ENCODE results near the gene ACOT12. TPM values are rescaled to one million over a fixed set of nuclear protein-coding genes. Genes with fewer than 3 reads are reported as not detected.

The ACOT12 gene
- total and polyA plus RNA-seq, 9 of the 15 experiments (the other 6 are each of a cell fraction or from before 2014, with no cell fraction given), result 0.03 TPM; not detected in 8

DNA sequence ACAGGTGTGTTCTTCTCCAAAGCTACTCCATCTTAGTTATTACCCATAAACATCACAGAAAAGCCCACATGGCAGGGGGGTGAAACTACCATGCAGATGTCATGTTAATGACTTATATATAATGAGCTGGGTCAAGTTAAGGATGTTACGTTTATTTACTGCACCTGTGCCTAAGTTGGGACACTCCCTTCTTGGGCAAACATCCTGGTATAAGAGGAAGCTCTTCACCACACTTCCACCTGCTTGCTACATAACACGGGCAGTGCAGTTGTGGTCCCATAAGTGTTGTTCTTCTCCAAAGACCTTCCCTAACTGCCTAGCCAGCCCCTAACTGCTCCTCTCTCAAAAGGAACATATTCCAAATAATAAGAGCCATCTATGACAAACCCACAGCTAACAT, 101.8 kb downstream of the ACOT12 start:
- Histone ChIP-seq H3K9ac (ENCODE audit: insufficient read depth in 1 of 2, low read depth in 2 of 2, low read length in 2 of 2) (no peak overlapping the region), H2AFZ (ENCODE audit: low read depth, low read length) (no peak overlapping the region), H3K4me2 (ENCODE audit: insufficient read depth, low read length) (no peak overlapping the region), H3K4me1 (replicated peaks in 1 of 2; ENCODE audit: control insufficient read depth in 2 of 2, insufficient read depth in 2 of 2, low read length in 2 of 2) (no peaks in the 10 kb centered on the region; a peak in 1 of 5 replicates), H3K27ac (ENCODE audit: extremely low read depth, low read depth, low read length) (no peak overlapping the region), H3K4me3 (no peak overlapping the region), H3K27me3 (ENCODE audit: control insufficient read depth in 2 of 2, insufficient read depth in 2 of 2, low read length in 2 of 2) (no peaks in the 10 kb centered on the region), H3K9me3 (replicated peaks; ENCODE audit: control insufficient read depth, insufficient read depth, low read depth, low read length) (peaks cover 2% of the 10 kb centered on the region; the same call in 1 of the 2 replicates), H4K20me1 (replicated peaks; ENCODE audit: control insufficient read depth, insufficient read depth, low read length) (no peaks in the 10 kb centered on the region), H3K9me1 (ENCODE audit: control insufficient read depth, insufficient read depth, low read length) (no peaks in the 10 kb centered on the region), H3K36me3 (ENCODE audit: control insufficient read depth, insufficient read depth, low read length) (no peaks in the 10 kb centered on the region), H3K79me2 (ENCODE audit: control insufficient read depth, insufficient read depth, low read length) (peaks cover 16% of the 10 kb centered on the region; the same call in 2 of the 3 replicates)
- BruUV-seq (replicated peaks), result no TSS peak
- no peak for ATAC-seq
- no peak for FAIRE-seq
- POLR2A ChIA-PET, result interaction anchor here (1.3 kb wide), 1 partner anchor 9 kb away, joined by 6 read pairs; the partner anchor contains the start of gene ZCCHC9
- WGBS (ENCODE audit: insufficient coverage, low coverage, missing lambda C conversion rate), result 84% methylated on average over 2 of the region's 2 CpGs
- DNase-seq (ENCODE audit: extremely low read depth in 1 of 4, low spot score in 3 of 4), result no peak
- in situ Hi-C loops (cut with MboI), result no loop called here
- intact Hi-C loops (cut with micrococcal nuclease), result no loop called here
- no peak for TF ChIP-seq TAF7 (tag; IDR thresholded peaks at IDR 0.05)
- TF ChIP-seq SMAD2 (IDR thresholded peaks at IDR 0.05; ENCODE audit: low read depth, low read length), result no peak
- no peak for TF ChIP-seq RBM17 (IDR thresholded peaks at IDR 0.05; ENCODE audit: borderline replicate concordance, low read depth, low read length)
- TF ChIP-seq MEIS2 (IDR thresholded peaks at IDR 0.05; ENCODE audit: partially characterized antibody), result no peak
- no peak for TF ChIP-seq CEBPB (tag; IDR thresholded peaks at IDR 0.05)
- TF ChIP-seq ZFP91 (CRISPR knock-in tag; IDR thresholded peaks at IDR 0.05), result no peak
- no peak for TF ChIP-seq KDM2B (CRISPR knock-in tag; IDR thresholded peaks at IDR 0.05)
- no peak for TF ChIP-seq EP400 (IDR thresholded peaks at IDR 0.05)
- TF ChIP-seq IRF9 (tag; IDR thresholded peaks at IDR 0.05), result no peak
- CTCF ChIA-PET (ENCODE audit: low intra/inter-chr PET ratio), result no interaction called here

Data from K562 (cell line).